SH-SY5Y (cell line): ENCODE results near the gene TGFBR3L.

Source experiments
- GATA2 ChIP-seq: IDR thresholded peaks from 2 replicates; pipeline ENCODE4 v1.6.1; 2011; ENCODE audit warnings: mild to moderate bottlenecking, low read depth, low read length
- GATA3 ChIP-seq: IDR thresholded peaks from 2 replicates; pipeline ENCODE4 v1.6.1; 2011; ENCODE audit warnings: low read depth, mild to moderate bottlenecking, low read length, moderate library complexity

Gene TGFBR3L

GRCh38 chr19:7933411-7933810, 18.8 kb downstream of the TGFBR3L start:
- TF ChIP-seq GATA2 (no peak), GATA3 (no peak)

GRCh38 chr19:7933828-7934725, 19.4 kb downstream of the TGFBR3L start:
- TF ChIP-seq GATA3 (no peak), GATA2 (no peak)

- TF ChIP-seq GATA3 (no peak), GATA2 (no peak)
Measured at GRCh38 chr19:7934766-7935165, 20.1 kb downstream of the TGFBR3L start.

GRCh38 chr19:7940841-7941240, 26.2 kb downstream of the TGFBR3L start:
- TF ChIP-seq GATA3 (no peak), GATA2 (no peak)

- no peak for TF ChIP-seq GATA3
- TF ChIP-seq GATA2: no peak
Measured at GRCh38 chr19:7941895-7942596, 27.4 kb downstream of the TGFBR3L start.

- TF ChIP-seq GATA3: no peak
- TF ChIP-seq GATA2: no peak
Measured at GRCh38 chr19:7942981-7943443, 28.4 kb downstream of the TGFBR3L start.

GRCh38 chr19:7943444-7944176, 29.0 kb downstream of the TGFBR3L start, which contains the start of gene TIMM44:
Gene TIMM44, minus strand, starts transcription at chr19:7943666. Its CDS starts 15 bp downstream, at chr19:7943651.
- TF ChIP-seq GATA3 (no peak), GATA2 (no peak)

GRCh38 chr19:7944177-7944761, 29.6 kb downstream of the TGFBR3L start:
- TF ChIP-seq GATA2 (no peak), GATA3 (no peak)

- TF ChIP-seq GATA3 (no peak), GATA2 (no peak)
Measured at GRCh38 chr19:7947939-7948338, 33.3 kb downstream of the TGFBR3L start.

- TF ChIP-seq GATA3 (no peak), GATA2 (no peak)
Measured at GRCh38 chr19:7953060-7953459, 38.4 kb downstream of the TGFBR3L start.

GRCh38 chr19:7953576-7953975, 38.9 kb downstream of the TGFBR3L start:
- TF ChIP-seq GATA2: no peak

- TF ChIP-seq GATA3 (no peak), GATA2 (no peak)
Measured at GRCh38 chr19:7955696-7956095, 41.1 kb downstream of the TGFBR3L start.

GRCh38 chr19:7959211-7959610, 44.6 kb downstream of the TGFBR3L start:
- TF ChIP-seq GATA2 (no peak), GATA3 (no peak)
